Transverse colon (tissue), 4 donors: ENCODE data around the gene EXD3.

Source experiments
- CTCF ChIP-seq, 5 experiments: fragments of 200-600 bp in 3 of 5; fragments of 450-650 bp in 2 of 5; sonication (generic) in 3 of 5; IDR thresholded peaks; 1 replicate in 2 of 5; 2 replicates in 3 of 5; pipeline ENCODE4 v1.5.1; 2016 to 2017; ENCODE audit warnings: antibody characterized with exemption in 5 of 5, inconsistent platforms in 3 of 5, mild to moderate bottlenecking in 2 of 5, moderate library complexity in 1 of 5
- EP300 ChIP-seq: sonication (generic); formaldehyde crosslinking; IDR thresholded peaks from one replicate; pipeline ENCODE4 v1.6.1; 2017; ENCODE audit warnings: antibody characterized with exemption, low read depth
- POLR2A ChIP-seq: fragments of 450-650 bp; IDR thresholded peaks from one replicate; pipeline ENCODE4 v1.6.1; 2016; ENCODE audit warnings: antibody characterized with exemption, mild to moderate bottlenecking, moderate library complexity
- POLR2AphosphoS5 ChIP-seq, 3 donors: sonication (generic); formaldehyde crosslinking; IDR thresholded peaks; one replicate each; pipeline ENCODE4 v1.6.1; 2016; ENCODE audit warnings: antibody characterized with exemption in 3 of 3

DNA sequence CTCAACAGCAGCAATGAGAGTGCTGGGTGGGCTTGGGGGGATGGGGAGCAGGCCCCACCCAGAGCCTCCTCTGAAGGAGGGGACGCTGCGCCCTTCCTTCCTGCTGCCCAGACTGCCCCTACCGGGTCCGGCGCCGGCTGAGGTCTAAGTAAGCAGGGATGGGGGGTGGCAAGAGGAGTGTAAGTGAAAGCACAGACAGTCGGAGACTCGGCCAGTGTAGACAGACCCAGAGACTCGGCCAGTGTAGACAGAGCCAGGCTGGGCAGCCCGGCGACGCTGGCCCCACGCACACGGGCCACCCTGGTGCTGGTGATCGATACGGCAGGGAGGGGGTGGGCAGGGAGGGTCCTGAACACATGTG is 25.6 kb upstream of the EXD3 start:
- TF ChIP-seq POLR2A (no peak), CTCF (IDR thresholded peaks at IDR 0.05) (no peak), POLR2AphosphoS5 (IDR thresholded peaks at IDR 0.05) (no peak), EP300 (no peak)
